GM12878 (cell line): ENCODE results near the gene DNAI7. TPM values are rescaled to one million over a fixed set of nuclear protein-coding genes. Genes with fewer than 3 reads are reported as not detected.

ENCODE experiments used
- BCL3 ChIP-seq: IDR thresholded peaks from 2 replicates; pipeline ENCODE4 v1.6.1; 2011; ENCODE audit warnings: borderline replicate concordance, low read depth, mild to moderate bottlenecking, moderate library complexity, low read length; ENCODE audit not compliant: insufficient read depth, poor library complexity, severe bottlenecking
- CBX5 ChIP-seq: sonication (generic); IDR thresholded peaks from 2 replicates; pipeline ENCODE4 v1.6.1; 2016; ENCODE audit warnings: low read depth, moderate library complexity, mild to moderate bottlenecking, inconsistent platforms
- CREM ChIP-seq: IDR thresholded peaks from 2 replicates; pipeline ENCODE4 v1.6.1; 2014; ENCODE audit warnings: antibody characterized with exemption, low read depth
- CTCF ChIP-seq, 3 experiments: IDR thresholded peaks in 2 of 3; conservative IDR thresholded peaks in 1 of 3; 2 replicates each; pipeline ENCODE4 v1.5.1; 2011; ENCODE audit warnings: low read depth in 3 of 3, low read length in 3 of 3, mild to moderate bottlenecking in 3 of 3, control low read depth in 2 of 3, moderate library complexity in 2 of 3, inconsistent platforms in 1 of 3, mixed read lengths in 1 of 3; ENCODE audit not compliant: control insufficient read depth in 2 of 3, insufficient read depth in 1 of 3; ENCODE audit errors: extremely low read depth in 1 of 3
- ETV6 ChIP-seq, 2 experiments: fragments of 450-650 bp in 1 of 2; IDR thresholded peaks in 1 of 2; conservative IDR thresholded peaks in 1 of 2; 2 replicates each; pipeline ENCODE4 v1.6.1; 2014; ENCODE audit warnings: antibody characterized with exemption in 1 of 2, borderline replicate concordance in 1 of 2, low read depth in 1 of 2, mild to moderate bottlenecking in 1 of 2, moderate library complexity in 1 of 2
- FOS ChIP-seq: IDR thresholded peaks from 3 replicates; pipeline ENCODE4 v1.6.1; 2011; ENCODE audit warnings: borderline replicate concordance; ENCODE audit not compliant: insufficient read length; ENCODE audit errors: extremely low read depth
- IRF4 ChIP-seq: IDR thresholded peaks from 2 replicates; pipeline ENCODE4 v1.6.1; 2011; ENCODE audit warnings: low read depth, low read length
- KDM1A ChIP-seq: fragments of 200-600 bp; sonication (generic); IDR thresholded peaks from 2 replicates; pipeline ENCODE4 v1.6.1; 2016; ENCODE audit warnings: borderline replicate concordance
- NBN ChIP-seq: fragments of 450-650 bp; IDR thresholded peaks from 2 replicates; pipeline ENCODE4 v1.6.1; 2016
- NKRF ChIP-seq: fragments of 450-650 bp; conservative IDR thresholded peaks from 2 replicates; pipeline ENCODE4 v1.6.1; 2017; ENCODE audit warnings: mild to moderate bottlenecking, moderate library complexity
- PAX8 ChIP-seq: fragments of 450-650 bp; IDR thresholded peaks from 2 replicates; pipeline ENCODE4 v1.6.1; 2017; ENCODE audit warnings: mild to moderate bottlenecking, moderate library complexity
- STAT3 ChIP-seq: IDR thresholded peaks from 2 replicates; pipeline ENCODE4 v1.6.1; 2011; ENCODE audit warnings: low read depth, low read length, improper control_type of control experiment
- polyA plus RNA-seq, 11 experiments: library from polyadenylated mRNA; depleted of rRNA in 4 of 11; unstranded in 6 of 11; stranded (reverse) in 5 of 11; fragments of >200 nt; fragmentation: Nextera tagmentation in 4 of 11; fragmentation: Illumina TruSeq in 1 of 11; extraction: Ambion mirVana in 4 of 11; extraction: Trizol in 1 of 11; gene quantifications; 1 replicate in 1 of 11; 2 replicates in 10 of 11; pipeline versions ENCODE4 v1.2.1 to v1.2.3, GENCODE V29; 2011 to 2016; ENCODE audit warnings: inconsistent platforms in 2 of 11, missing spikeins in 2 of 11, low read depth in 1 of 11
- total RNA-seq, 4 experiments: library from RNA; depleted of rRNA in 3 of 4; stranded (reverse); fragments of >200 nt in 3 of 4; fragmentation: Illumina TruSeq in 1 of 4; extraction: Trizol in 1 of 4; gene quantifications; 2 replicates each; pipeline versions ENCODE4 v1.2.1 to v1.2.3, GENCODE V29; 2013 to 2021

DNAI7 gene
- total and polyA plus RNA-seq, 10 of the 15 experiments (the other 5 are each of a cell fraction or from before 2014, with no cell fraction given) = 0.05 to 0.48 (median 0.13) TPM; not detected in 4

GRCh38 chr12:25113651-25114050 is 81.3 kb downstream of the DNAI7 start (continued):
- no peak for TF ChIP-seq NKRF
- TF ChIP-seq KDM1A = no peak
- TF ChIP-seq NBN = no peak
- no peak for TF ChIP-seq CTCF (IDR thresholded peaks at IDR 0.05 in 2 of 3, conservative IDR thresholded peaks at IDR 0.05 in 1 of 3; ENCODE audit: control insufficient read depth in 2 of 3, extremely low read depth in 1 of 3, insufficient read depth in 1 of 3, low read depth in 3 of 3, low read length in 3 of 3)
- no peak for TF ChIP-seq IRF4
- no peak for TF ChIP-seq STAT3
- TF ChIP-seq ETV6 (conservative IDR thresholded peaks at IDR 0.05 in 1 of 2, IDR thresholded peaks at IDR 0.05 in 1 of 2; ENCODE audit: borderline replicate concordance in 1 of 2, low read depth in 1 of 2) = no peak
- no peak for TF ChIP-seq CBX5
- TF ChIP-seq CREM = no peak
- TF ChIP-seq FOS = no peak
- no peak for TF ChIP-seq PAX8
- no peak for TF ChIP-seq BCL3
